Measurements from ENCODE around the gene MYORG. TPM values are rescaled to one million over a fixed set of nuclear protein-coding genes. Genes with fewer than 3 reads are reported as not detected.

Gene MYORG
- total and polyA plus RNA-seq, 9 of the 15 experiments (the other 6 are each of a cell fraction or from before 2014, with no cell fraction given), result 0.06 to 0.82 (median 0.18) TPM

DNA sequence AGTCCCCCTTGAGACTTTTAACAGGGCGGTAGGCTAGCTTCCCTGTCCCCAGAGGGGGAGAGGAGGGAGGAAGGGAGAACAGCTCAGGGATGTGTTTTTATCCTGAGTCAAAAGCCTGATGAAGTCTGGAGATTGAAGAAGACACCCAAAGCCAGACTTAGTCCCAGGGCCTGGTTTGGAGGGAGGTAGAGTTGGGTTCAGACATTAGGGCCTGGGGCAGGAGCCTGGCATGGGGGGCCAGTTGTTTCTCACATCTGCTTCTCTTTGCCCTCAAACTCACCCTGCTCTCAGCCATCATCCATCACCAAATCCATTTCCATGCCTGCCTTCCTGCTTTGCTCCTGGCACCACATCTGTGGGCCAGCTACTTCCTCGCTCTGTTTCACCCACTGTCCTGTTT is 2.9 kb downstream of the MYORG start:
- no peak overlapping the region for H3K4me3 ChIP-seq
- no peak overlapping the region for H3K9ac ChIP-seq (ENCODE audit: insufficient read depth in 1 of 2, low read depth in 2 of 2, low read length in 2 of 2)
- in situ Hi-C loops (cut with MboI), result no loop called here
- peaks cover 0 to 19% of the 10 kb centered on the region in 2 experiments; a peak in 4 of 5 replicates for H3K4me1 ChIP-seq (replicated peaks in 1 of 2; ENCODE audit: control insufficient read depth in 2 of 2, insufficient read depth in 2 of 2, low read length in 2 of 2)
- H3K4me2 ChIP-seq (ENCODE audit: insufficient read depth, low read length), result no peak overlapping the region
- 40% methylated on average over 2 of the region's 2 CpGs for WGBS (ENCODE audit: insufficient coverage, low coverage, missing lambda C conversion rate)
- no peak for FAIRE-seq
- H3K36me3 ChIP-seq (ENCODE audit: control insufficient read depth, insufficient read depth, low read length), result no peaks in the 10 kb centered on the region
- no peak overlapping the region for H2AFZ ChIP-seq (ENCODE audit: low read depth, low read length)
- ChIA-PET POLR2A (interaction anchor here (1.2 kb wide), 1 partner anchor 24 kb away, joined by 3 read pairs; no protein-coding TSS in a partner anchor), CTCF (ENCODE audit: low intra/inter-chr PET ratio) (interaction anchor here (0.7 kb wide), 1 partner anchor 231 kb away, joined by 4 read pairs; no protein-coding TSS in a partner anchor)
- no peak for DNase-seq (ENCODE audit: extremely low read depth in 1 of 4, low spot score in 3 of 4)
- intact Hi-C loops (cut with micrococcal nuclease), result no loop called here
- H4K20me1 ChIP-seq (replicated peaks; ENCODE audit: control insufficient read depth, insufficient read depth, low read length), result no peaks in the 10 kb centered on the region
- no TSS peak for BruUV-seq (replicated peaks)
- 0 out of 2 replicates have a peak, but pooled peaks cover 2% of the 10 kb centered on the region for H3K9me3 ChIP-seq (replicated peaks; ENCODE audit: control insufficient read depth, insufficient read depth, low read depth, low read length)
- ATAC-seq, result no peak
- H3K27ac ChIP-seq (ENCODE audit: extremely low read depth, low read depth, low read length), result no peak overlapping the region
- H3K79me2 ChIP-seq (ENCODE audit: control insufficient read depth, insufficient read depth, low read length), result no peaks in the 10 kb centered on the region
- H3K27me3 ChIP-seq (ENCODE audit: control insufficient read depth in 2 of 2, insufficient read depth in 2 of 2, low read length in 2 of 2), result no peaks in the 10 kb centered on the region
- H3K9me1 ChIP-seq (ENCODE audit: control insufficient read depth, insufficient read depth, low read length), result no peaks in the 10 kb centered on the region
- TF ChIP-seq, protein P1, sequence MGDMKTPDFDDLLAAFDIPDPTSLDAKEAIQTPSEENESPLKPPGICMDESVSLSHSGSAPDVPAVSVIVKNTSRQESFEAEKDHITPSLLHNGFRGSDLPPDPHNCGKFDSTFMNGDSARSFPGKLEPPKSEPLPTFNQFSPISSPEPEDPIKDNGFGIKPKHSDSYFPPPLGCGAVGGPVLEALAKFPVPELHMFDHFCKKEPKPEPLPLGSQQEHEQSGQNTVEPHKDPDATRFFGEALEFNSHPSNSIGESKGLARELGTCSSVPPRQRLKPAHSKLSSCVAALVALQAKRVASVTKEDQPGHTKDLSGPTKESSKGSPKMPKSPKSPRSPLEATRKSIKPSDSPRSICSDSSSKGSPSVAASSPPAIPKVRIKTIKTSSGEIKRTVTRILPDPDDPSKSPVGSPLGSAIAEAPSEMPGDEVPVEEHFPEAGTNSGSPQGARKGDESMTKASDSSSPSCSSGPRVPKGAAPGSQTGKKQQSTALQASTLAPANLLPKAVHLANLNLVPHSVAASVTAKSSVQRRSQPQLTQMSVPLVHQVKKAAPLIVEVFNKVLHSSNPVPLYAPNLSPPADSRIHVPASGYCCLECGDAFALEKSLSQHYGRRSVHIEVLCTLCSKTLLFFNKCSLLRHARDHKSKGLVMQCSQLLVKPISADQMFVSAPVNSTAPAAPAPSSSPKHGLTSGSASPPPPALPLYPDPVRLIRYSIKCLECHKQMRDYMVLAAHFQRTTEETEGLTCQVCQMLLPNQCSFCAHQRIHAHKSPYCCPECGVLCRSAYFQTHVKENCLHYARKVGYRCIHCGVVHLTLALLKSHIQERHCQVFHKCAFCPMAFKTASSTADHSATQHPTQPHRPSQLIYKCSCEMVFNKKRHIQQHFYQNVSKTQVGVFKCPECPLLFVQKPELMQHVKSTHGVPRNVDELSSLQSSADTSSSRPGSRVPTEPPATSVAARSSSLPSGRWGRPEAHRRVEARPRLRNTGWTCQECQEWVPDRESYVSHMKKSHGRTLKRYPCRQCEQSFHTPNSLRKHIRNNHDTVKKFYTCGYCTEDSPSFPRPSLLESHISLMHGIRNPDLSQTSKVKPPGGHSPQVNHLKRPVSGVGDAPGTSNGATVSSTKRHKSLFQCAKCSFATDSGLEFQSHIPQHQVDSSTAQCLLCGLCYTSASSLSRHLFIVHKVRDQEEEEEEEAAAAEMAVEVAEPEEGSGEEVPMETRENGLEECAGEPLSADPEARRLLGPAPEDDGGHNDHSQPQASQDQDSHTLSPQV (IDR thresholded peaks at IDR 0.05), result no peak
- TF ChIP-seq TOE1 (IDR thresholded peaks at IDR 0.05; ENCODE audit: borderline replicate concordance) (no peak), TOE1 (CRISPR knock-in tag; IDR thresholded peaks at IDR 0.05; ENCODE audit: borderline replicate concordance, low read depth) (no peak), CBFB (CRISPR knock-in tag; IDR thresholded peaks at IDR 0.05) (no peak), ZFP1 (CRISPR knock-in tag; IDR thresholded peaks at IDR 0.05) (no peak), POLR2G (IDR thresholded peaks at IDR 0.05; ENCODE audit: low read depth, low read length) (no peak), ZNF778 (CRISPR knock-in tag; IDR thresholded peaks at IDR 0.05) (no peak), ARID1B (IDR thresholded peaks at IDR 0.05) (no peak), ZFPM2 (CRISPR knock-in tag; IDR thresholded peaks at IDR 0.05) (no peak), SIN3A (IDR thresholded peaks at IDR 0.05; ENCODE audit: borderline replicate concordance in 2 of 2, control insufficient read depth in 1 of 2, low read depth in 2 of 2, low read length in 2 of 2) (no peak), MTA2 (IDR thresholded peaks at IDR 0.05; ENCODE audit: low read depth) (no peak), ZNF76 (CRISPR knock-in tag; IDR thresholded peaks at IDR 0.05; ENCODE audit: borderline replicate concordance) (no peak), LEF1 (IDR thresholded peaks at IDR 0.05) (no peak), ZBED1 (IDR thresholded peaks at IDR 0.05) (no peak)
- TF ChIP-seq, protein P2, sequence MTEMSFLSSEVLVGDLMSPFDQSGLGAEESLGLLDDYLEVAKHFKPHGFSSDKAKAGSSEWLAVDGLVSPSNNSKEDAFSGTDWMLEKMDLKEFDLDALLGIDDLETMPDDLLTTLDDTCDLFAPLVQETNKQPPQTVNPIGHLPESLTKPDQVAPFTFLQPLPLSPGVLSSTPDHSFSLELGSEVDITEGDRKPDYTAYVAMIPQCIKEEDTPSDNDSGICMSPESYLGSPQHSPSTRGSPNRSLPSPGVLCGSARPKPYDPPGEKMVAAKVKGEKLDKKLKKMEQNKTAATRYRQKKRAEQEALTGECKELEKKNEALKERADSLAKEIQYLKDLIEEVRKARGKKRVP (CRISPR knock-in tag; IDR thresholded peaks at IDR 0.05), result no peak
- TF ChIP-seq, protein P3, sequence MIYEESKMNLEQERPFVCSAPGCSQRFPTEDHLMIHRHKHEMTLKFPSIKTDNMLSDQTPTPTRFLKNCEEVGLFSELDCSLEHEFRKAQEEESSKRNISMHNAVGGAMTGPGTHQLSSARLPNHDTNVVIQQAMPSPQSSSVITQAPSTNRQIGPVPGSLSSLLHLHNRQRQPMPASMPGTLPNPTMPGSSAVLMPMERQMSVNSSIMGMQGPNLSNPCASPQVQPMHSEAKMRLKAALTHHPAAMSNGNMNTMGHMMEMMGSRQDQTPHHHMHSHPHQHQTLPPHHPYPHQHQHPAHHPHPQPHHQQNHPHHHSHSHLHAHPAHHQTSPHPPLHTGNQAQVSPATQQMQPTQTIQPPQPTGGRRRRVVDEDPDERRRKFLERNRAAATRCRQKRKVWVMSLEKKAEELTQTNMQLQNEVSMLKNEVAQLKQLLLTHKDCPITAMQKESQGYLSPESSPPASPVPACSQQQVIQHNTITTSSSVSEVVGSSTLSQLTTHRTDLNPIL (CRISPR knock-in tag; IDR thresholded peaks at IDR 0.05), result no peak

Measured in K562 (cell line).